AG08395 (cell line): Measurements from ENCODE around the gene LIN28B.

Experiments used
- DNase-seq: peaks from one replicate; pipeline ENCODE4 v3.0.0; 2012; ENCODE audit warnings: mixed read lengths, low spot score

The LIN28B gene

GRCh38 chr6:105109955-105110895 is 153.3 kb downstream of the LIN28B start:
- no peak for DNase-seq

DNA sequence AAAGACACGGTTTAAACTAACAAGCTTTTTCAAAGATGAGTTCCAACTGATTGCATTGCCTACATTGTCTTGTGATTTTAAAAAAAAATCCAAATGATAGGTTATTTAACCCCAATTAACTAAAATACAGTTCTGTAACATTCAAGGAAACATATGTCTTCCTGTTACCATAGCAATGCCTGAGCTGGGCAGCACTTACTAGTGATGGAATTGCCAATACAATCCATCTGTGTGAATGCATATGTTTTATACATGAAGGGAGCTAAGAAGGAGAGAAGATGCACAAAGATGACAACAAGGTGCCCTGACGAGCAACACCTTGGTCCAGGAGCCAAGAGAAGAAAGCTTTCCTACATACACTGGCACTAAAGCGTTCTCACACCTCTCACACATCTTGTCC is 154.2 kb downstream of the LIN28B start:
- no peak for DNase-seq

- no peak for DNase-seq
Observed at GRCh38 chr6:105111871-105112270, 155.0 kb downstream of the LIN28B start.

GRCh38 chr6:105112577-105112976 is 155.7 kb downstream of the LIN28B start:
- no peak for DNase-seq

- no peak for DNase-seq
Observed at GRCh38 chr6:105113422-105113821, 156.5 kb downstream of the LIN28B start.

DNA sequence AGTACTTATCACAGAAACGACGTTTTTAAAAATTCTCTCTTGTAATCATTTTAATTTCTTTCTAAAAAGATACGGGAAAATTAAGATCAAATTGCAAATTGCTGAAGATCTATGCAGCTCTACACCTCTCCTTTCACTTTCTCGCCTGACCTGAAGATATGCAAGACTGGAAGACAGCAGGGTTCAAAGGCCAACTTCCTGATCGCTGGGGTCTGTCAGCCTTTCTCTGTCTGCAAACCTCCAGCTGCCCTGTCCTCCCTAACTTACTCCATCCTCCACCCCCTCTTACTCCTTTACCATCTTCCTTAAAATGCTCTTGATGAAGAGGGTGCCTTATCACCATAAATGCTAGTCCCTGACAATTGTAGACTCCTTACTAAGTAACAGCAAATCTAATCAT is 159.2 kb downstream of the LIN28B start:
- DNase-seq: no peak

DNA sequence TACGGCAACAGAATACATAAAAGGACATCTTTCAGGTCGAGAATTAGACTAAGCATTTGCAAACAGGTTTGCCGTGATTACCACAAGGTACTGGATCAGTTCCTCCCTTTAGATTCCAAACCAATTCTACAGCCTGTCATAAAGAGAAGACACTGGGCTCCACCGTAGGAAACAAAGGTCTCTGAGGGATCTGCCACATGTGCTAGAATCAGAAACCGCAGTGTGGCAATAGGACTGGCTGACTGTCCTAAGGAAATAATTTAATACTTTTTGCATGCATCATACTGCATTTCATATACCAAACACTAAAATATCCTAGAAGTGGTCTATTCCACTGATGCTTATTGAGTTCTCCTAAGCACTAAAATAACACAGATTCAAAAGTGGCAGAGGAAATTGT is 163.7 kb downstream of the LIN28B start:
- DNase-seq: no peak

DNA sequence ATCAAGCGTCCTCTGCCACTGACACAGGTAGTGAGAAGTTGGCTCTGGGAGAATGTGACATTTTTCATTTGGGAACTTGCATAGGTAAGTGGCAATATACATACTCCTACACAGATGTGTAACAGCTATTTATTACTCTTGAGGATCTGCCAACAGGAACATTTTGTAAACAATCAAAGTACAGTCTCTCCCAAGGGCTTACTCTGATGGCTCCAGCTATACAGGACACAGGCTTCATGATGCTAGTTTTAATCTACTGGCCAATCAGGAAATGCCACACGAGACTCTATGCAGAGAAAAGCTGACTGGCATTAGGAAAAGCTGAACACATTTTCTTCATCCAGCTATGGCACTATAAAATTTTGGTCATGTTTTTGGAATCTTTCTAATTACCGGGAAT is 165.1 kb downstream of the LIN28B start:
- DNase-seq: no peak

DNA sequence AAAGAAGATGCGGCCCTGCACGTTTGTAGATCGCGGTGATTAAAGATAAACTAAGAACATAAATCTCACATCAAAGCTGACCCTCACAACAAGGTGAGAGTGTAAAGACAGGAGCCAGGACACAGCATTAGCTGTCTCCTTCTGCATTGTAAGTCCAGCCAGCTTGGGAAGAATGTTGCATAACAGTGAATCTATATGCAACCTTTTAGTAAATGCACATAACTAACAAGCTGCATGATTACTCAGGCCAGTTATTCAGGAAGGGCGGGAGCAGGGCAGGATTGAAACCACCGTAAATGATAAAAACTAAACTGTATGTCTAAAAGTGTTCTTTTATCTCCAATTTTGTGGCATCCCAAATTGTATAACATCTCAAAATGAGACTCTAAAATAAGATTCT is 165.8 kb downstream of the LIN28B start:
- DNase-seq: no peak
